CD14-positive monocyte (primary cell): ENCODE measurements around the gene GPC6. TPM values are rescaled to one million over a fixed set of nuclear protein-coding genes. Genes with fewer than 3 reads are reported as not detected.

Experiments used
- DNase-seq, 3 donors: peaks; one replicate each; pipeline ENCODE4 v3.0.0-alpha.2; 2011 to 2022
- H2AFZ ChIP-seq: 2 replicates; pipeline ENCODE4 v1.6.0; 2012; ENCODE audit warnings: mild to moderate bottlenecking, low read depth, low read length, inconsistent platforms; ENCODE audit not compliant: insufficient read depth, poor library complexity, severe bottlenecking
- H3K27ac ChIP-seq, 2 donors: 1 replicate in 1 of 2; 2 replicates in 1 of 2; pipeline ENCODE4 v1.5.1; 2012 to 2013; ENCODE audit warnings: low read length in 2 of 2, control low read depth in 1 of 2, inconsistent platforms in 1 of 2, low read depth in 1 of 2, mild to moderate bottlenecking in 1 of 2
- H3K27me3 ChIP-seq, 2 donors: one replicate each; pipeline versions ENCODE4 v1.6.0 to v1.6.1; 2011 to 2013; ENCODE audit warnings: low read length in 2 of 2; ENCODE audit not compliant: control insufficient read depth in 2 of 2, insufficient read depth in 2 of 2
- H3K36me3 ChIP-seq, 2 donors: replicated peaks in 1 of 2; 1 replicate in 1 of 2; 2 replicates in 1 of 2; pipeline versions ENCODE4 v1.5.1 to v1.6.1; 2012 to 2013; ENCODE audit warnings: low read length in 2 of 2, control low read depth in 1 of 2, inconsistent platforms in 1 of 2, mild to moderate bottlenecking in 1 of 2; ENCODE audit not compliant: insufficient read depth in 2 of 2, control insufficient read depth in 1 of 2
- H3K4me1 ChIP-seq, 2 donors: 1 replicate in 1 of 2; 2 replicates in 1 of 2; pipeline versions ENCODE4 v1.5.1 to v1.6.1; 2012 to 2013; ENCODE audit warnings: low read length in 2 of 2, control low read depth in 1 of 2, inconsistent platforms in 1 of 2, mild to moderate bottlenecking in 1 of 2, moderate library complexity in 1 of 2; ENCODE audit not compliant: insufficient read depth in 2 of 2, control insufficient read depth in 1 of 2
- H3K4me2 ChIP-seq: replicated peaks from 2 replicates; pipeline ENCODE3; 2012; ENCODE audit warnings: low read length, moderate library complexity, mild to moderate bottlenecking; ENCODE audit not compliant: poor library complexity, severe bottlenecking; ENCODE audit errors: extremely low read depth
- H3K4me3 ChIP-seq, 3 experiments: fragments of 200-600 bp in 1 of 3; sonication (generic) in 1 of 3; replicated peaks in 1 of 3; 1 replicate in 2 of 3; 2 replicates in 1 of 3; pipeline ENCODE4 v1.5.1; 2011 to 2013; ENCODE audit warnings: low read length in 3 of 3, mild to moderate bottlenecking in 3 of 3, control low read depth in 2 of 3, low read depth in 2 of 3, inconsistent platforms in 1 of 3, moderate library complexity in 1 of 3
- H3K79me2 ChIP-seq: 2 replicates; pipeline ENCODE4 v1.6.0; 2012; ENCODE audit warnings: mild to moderate bottlenecking, control low read depth, inconsistent platforms, low read length, moderate library complexity; ENCODE audit not compliant: insufficient read depth
- H3K9ac ChIP-seq: 2 replicates; pipeline ENCODE4 v1.6.0; 2017; ENCODE audit warnings: low read length, mild to moderate bottlenecking; ENCODE audit not compliant: insufficient read depth, poor library complexity, severe bottlenecking
- H3K9me3 ChIP-seq, 2 donors: replicated peaks in 1 of 2; 1 replicate in 1 of 2; 2 replicates in 1 of 2; pipeline versions ENCODE4 v1.5.1 to v1.6.1; 2012 to 2013; ENCODE audit warnings: low read length in 2 of 2, control low read depth in 1 of 2; ENCODE audit not compliant: control insufficient read depth in 1 of 2, insufficient read depth in 1 of 2
- H4K20me1 ChIP-seq: 2 replicates; pipeline ENCODE4 v1.6.0; 2012; ENCODE audit warnings: mild to moderate bottlenecking, low read length, control low read depth, moderate library complexity; ENCODE audit not compliant: insufficient read depth
- H3K27ac Mint-ChIP-seq, 7 donors: one replicate each; pipeline ENCODE4 v1.8.0; 2020; ENCODE audit warnings: mild to moderate bottlenecking in 7 of 7, mixed read lengths in 7 of 7, moderate library complexity in 6 of 7, inconsistent platforms in 2 of 7
- H3K27me3 Mint-ChIP-seq, 3 donors: one replicate each; pipeline ENCODE4 v1.8.0; 2021 to 2022; ENCODE audit warnings: low read depth in 3 of 3, mild to moderate bottlenecking in 3 of 3, mixed read lengths in 3 of 3, moderate library complexity in 3 of 3, inconsistent platforms in 1 of 3
- H3K36me3 Mint-ChIP-seq, 2 donors: one replicate each; pipeline ENCODE4 v1.8.0; 2020; ENCODE audit warnings: mixed read lengths in 2 of 2, inconsistent platforms in 1 of 2, mild to moderate bottlenecking in 1 of 2
- H3K4me1 Mint-ChIP-seq: one replicate; pipeline ENCODE4 v1.8.0; 2020; ENCODE audit warnings: mild to moderate bottlenecking, mixed read lengths
- H3K4me3 Mint-ChIP-seq, 2 donors: one replicate each; pipeline ENCODE4 v1.8.0; 2020; ENCODE audit warnings: mild to moderate bottlenecking in 2 of 2, mixed read lengths in 2 of 2, moderate library complexity in 1 of 2
- H3K9me3 Mint-ChIP-seq, 7 donors: one replicate each; pipeline ENCODE4 v1.8.0; 2020 to 2022; ENCODE audit warnings: mixed read lengths in 7 of 7, mild to moderate bottlenecking in 6 of 7, moderate library complexity in 6 of 7, inconsistent platforms in 2 of 7
- CTCF ChIP-seq: fragments of 200-600 bp; IDR thresholded peaks from one replicate; pipeline ENCODE4 v1.8.0; 2022; ENCODE audit warnings: antibody characterized with exemption, mild to moderate bottlenecking
- whole genome bisulfite sequencing: methylation state at CpG from one replicate; pipeline ENCODE4 v1.1.5; 2013; ENCODE audit warnings: missing lambda C conversion rate; ENCODE audit not compliant: insufficient coverage; 5-methylcytosine and 5-hydroxymethylcytosine counted together
- intact Hi-C, 2 donors: fragments of 100-400 bp; cut with micrococcal nuclease; formaldehyde crosslinking; loops; one replicate each; pipeline versions ENCODE4 v1.15.0 to v1.15.1; 2023
- polyA plus RNA-seq, 3 donors: library from polyadenylated mRNA; depleted of rRNA in 1 of 3; unstranded in 2 of 3; stranded (reverse) in 1 of 3; fragments of 300-500 nt in 2 of 3; fragments of >200 nt in 1 of 3; fragmentation: Illumina TruSeq in 2 of 3; gene quantifications; 1 replicate in 2 of 3; 2 replicates in 1 of 3; pipeline ENCODE4 v1.2.3, GENCODE V29; 2012 to 2021

GPC6 gene
- polyA plus RNA-seq, 3 donors = not detected

DNA sequence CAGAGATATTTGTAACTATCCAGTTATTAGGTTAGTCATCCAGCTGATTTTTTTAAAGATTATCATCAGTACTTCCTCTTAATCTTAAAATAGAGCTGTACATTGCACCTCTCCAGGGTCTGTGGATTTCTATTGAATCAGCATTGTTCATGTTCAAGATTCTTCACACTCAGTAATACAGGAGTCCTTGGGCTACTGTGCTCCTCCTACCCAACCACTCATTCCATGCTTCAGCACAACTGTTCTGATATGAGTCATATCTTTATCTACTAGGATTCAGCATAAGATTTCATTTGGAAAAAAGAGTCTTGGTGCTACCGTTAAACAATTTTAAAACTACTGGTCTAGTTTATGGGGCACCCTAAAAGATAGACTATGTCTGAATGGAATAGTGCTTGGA is 895.1 kb downstream of the GPC6 start:
- peaks cover 0 to 2% (median 0%) of the 10 kb centered on the region in 7 donors for H3K9me3 Mint-ChIP-seq
- WGBS = no CpG with 5 or more reads among the region's 1 CpG
- Histone ChIP-seq H4K20me1 (no peaks in the 10 kb centered on the region), H2AFZ (no peak overlapping the region), H3K4me3 (no peak overlapping the region), H3K36me3 (no peaks in the 10 kb centered on the region), H3K4me2 (no peak overlapping the region), H3K9me3 (no peaks in the 10 kb centered on the region), H3K9ac (no peak overlapping the region), H3K4me1 (no peaks in the 10 kb centered on the region), H3K27ac (no peak overlapping the region), H3K79me2 (no peaks in the 10 kb centered on the region), H3K27me3 (no peaks in the 10 kb centered on the region)
- TF ChIP-seq CTCF = no peak
- H3K27me3 Mint-ChIP-seq = peaks cover 0 to 2% (median 0%) of the 10 kb centered on the region in 3 donors
- intact Hi-C loops = no loop called here
- H3K27ac Mint-ChIP-seq = no peak overlapping the region
- H3K36me3 Mint-ChIP-seq = no peaks in the 10 kb centered on the region
- H3K4me1 Mint-ChIP-seq = no peaks in the 10 kb centered on the region
- DNase-seq = no peak
- H3K4me3 Mint-ChIP-seq = no peak overlapping the region

DNA sequence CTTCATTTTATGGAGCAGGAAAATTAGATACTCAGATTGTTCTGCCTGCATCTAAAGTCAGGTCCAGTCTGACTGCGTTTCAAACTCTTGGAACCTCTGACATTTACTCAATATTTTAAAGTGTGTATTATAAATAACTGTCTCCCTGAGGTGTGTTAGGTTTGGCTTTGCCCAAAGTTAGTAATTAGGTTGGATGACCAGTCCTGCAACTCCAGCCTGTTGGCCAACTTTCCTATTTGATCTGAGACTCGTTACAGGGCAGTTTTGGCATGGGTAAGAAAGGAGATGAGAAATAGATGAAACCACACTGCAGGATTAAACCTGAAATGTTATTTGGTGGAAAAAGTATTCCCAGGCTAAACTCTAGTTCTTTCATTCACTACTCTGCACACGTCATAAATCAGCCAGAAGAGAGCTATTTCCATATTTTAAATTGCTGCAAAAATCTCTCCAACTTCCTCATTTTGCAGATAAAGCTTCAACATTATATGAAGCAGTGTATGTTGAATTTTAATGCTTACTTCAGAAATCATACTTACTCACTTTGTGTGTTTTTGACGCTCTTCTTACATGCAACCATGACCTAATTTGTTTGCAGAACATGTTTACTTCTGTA is 895.8 kb downstream of the GPC6 start:
- H4K20me1 ChIP-seq = no peaks in the 10 kb centered on the region
- no peak overlapping the region for H3K4me2 ChIP-seq
- intact Hi-C loops = no loop called here
- no peaks in the 10 kb centered on the region for H3K4me1 Mint-ChIP-seq
- no peak overlapping the region for H3K4me3 ChIP-seq
- H3K36me3 ChIP-seq = no peaks in the 10 kb centered on the region
- no peak for DNase-seq
- H3K9ac ChIP-seq = no peak overlapping the region
- H3K36me3 Mint-ChIP-seq = no peaks in the 10 kb centered on the region
- H3K27ac ChIP-seq = no peak overlapping the region
- H3K4me3 Mint-ChIP-seq = no peak overlapping the region
- H3K27ac Mint-ChIP-seq = no peak overlapping the region
- no peak overlapping the region for H2AFZ ChIP-seq
- peaks cover 0 to 3% (median 2%) of the 10 kb centered on the region in 7 donors for H3K9me3 Mint-ChIP-seq
- no peaks in the 10 kb centered on the region for H3K9me3 ChIP-seq
- WGBS = no CpG with 5 or more reads among the region's 4 CpGs
- TF ChIP-seq CTCF = no peak
- peaks cover 0 to 2% (median 2%) of the 10 kb centered on the region in 3 donors for H3K27me3 Mint-ChIP-seq
- no peaks in the 10 kb centered on the region for H3K79me2 ChIP-seq
- no peaks in the 10 kb centered on the region for H3K4me1 ChIP-seq
- no peaks in the 10 kb centered on the region for H3K27me3 ChIP-seq
